SK-MEL-5 (cell line): ENCODE measurements around the gene FSD1. TPM values are rescaled to one million over a fixed set of nuclear protein-coding genes. Genes with fewer than 3 reads are reported as not detected.
"Not testable (repeated sequence)": the region's sequence is repeated elsewhere in the genome, so short reads cannot be mapped to it uniquely, and the experiment has no call there.

Experiments used
- DNase-seq: peaks from one replicate; pipeline ENCODE4 v3.0.0-alpha.2; 2016; ENCODE audit warnings: low read depth, low spot score
- in situ Hi-C: cut with HindIII; loops from 2 replicates; pipeline ENCODE4 v1.10.0; 2016; ENCODE audit warnings: low sequenced_read_pairs, high pct_unique_total_duplicates, low pct_unique_long_range_greater_than_20kb
- total RNA-seq: library from RNA; depleted of rRNA; stranded (reverse); fragments of >200 nt; shearing (Covaris generic); gene quantifications from 2 replicates; pipeline ENCODE4 v1.2.3, GENCODE V29; 2014

Gene FSD1
- total RNA-seq, 1 experiment from 2014 or later, result 2.8 TPM

GRCh38 chr19:4328991-4329681, 24.7 kb downstream of the FSD1 start:
- DNase-seq, in situ Hi-C loops: not testable (repeated sequence)

- in situ Hi-C loops, result no loop called here
- no peak for DNase-seq
These were observed 25.5 kb downstream of the FSD1 start for GRCh38 chr19:4329858-4330257.

GRCh38 chr19:4334929-4335570, 30.7 kb downstream of the FSD1 start:
- in situ Hi-C loops, result no loop called here
- no peak for DNase-seq

- no peak for DNase-seq
- in situ Hi-C loops, result no loop called here
These were observed 33.6 kb downstream of the FSD1 start for GRCh38 chr19:4337906-4338440.

- peak; percentile 14 for DNase-seq
- in situ Hi-C loops, result no loop called here
These were observed 34.3 kb downstream of the FSD1 start, which contains the start of gene STAP2 for GRCh38 chr19:4338441-4339355. Gene STAP2 (minus strand): TSS chr19:4338827. CDS start chr19:4338753, 74 bp downstream.

- in situ Hi-C loops, result no loop called here
- no peak for DNase-seq
These were observed 37.9 kb downstream of the FSD1 start for GRCh38 chr19:4342314-4342614.

- in situ Hi-C loops, result no loop called here
- DNase-seq, result peak; percentile 100
These were observed 38.4 kb downstream of the FSD1 start for GRCh38 chr19:4342615-4343369.

- DNase-seq, result peak; percentile 77
- in situ Hi-C loops, result no loop called here
These were observed 39.2 kb downstream of the FSD1 start, which contains the start of gene MPND for GRCh38 chr19:4343370-4344307. Gene MPND (plus strand): TSS chr19:4343562. CDS start chr19:4343594, 32 bp downstream.

GRCh38 chr19:4345342-4346019, 41.1 kb downstream of the FSD1 start:
- in situ Hi-C loops, result no loop called here
- no peak for DNase-seq

GRCh38 chr19:4346020-4346383, 41.6 kb downstream of the FSD1 start:
- DNase-seq, result no peak
- in situ Hi-C loops, result no loop called here

GRCh38 chr19:4347521-4347920, 43.1 kb downstream of the FSD1 start:
- in situ Hi-C loops, result no loop called here
- DNase-seq, result no peak

- DNase-seq, in situ Hi-C loops: not testable (repeated sequence)
These were observed 44.8 kb downstream of the FSD1 start for GRCh38 chr19:4349225-4349624.

- in situ Hi-C loops, result no loop called here
These were observed 45.7 kb downstream of the FSD1 start for GRCh38 chr19:4350111-4350510.

GRCh38 chr19:4350726-4351125, 46.3 kb downstream of the FSD1 start:
- no peak for DNase-seq
- in situ Hi-C loops, result no loop called here

More at GRCh38 chr19:4350111-4350510, 45.7 kb downstream of the FSD1 start:
- no peak for DNase-seq

- DNase-seq, result peak; percentile 62
- in situ Hi-C loops, result no loop called here
These were observed 48.3 kb downstream of the FSD1 start for GRCh38 chr19:4352701-4353121.

GRCh38 chr19:4354282-4354681, 49.9 kb downstream of the FSD1 start:
- no peak for DNase-seq
- in situ Hi-C loops, result no loop called here
